Measurements from ENCODE around the gene RNF213.
A peak's percentile ranks its signal among the peaks of the same experiment; 100 is the strongest.
"Not testable (repeated sequence)": the region's sequence is repeated elsewhere in the genome, so short reads cannot be mapped to it uniquely, and the experiment has no call there.

RNF213 gene

DNA sequence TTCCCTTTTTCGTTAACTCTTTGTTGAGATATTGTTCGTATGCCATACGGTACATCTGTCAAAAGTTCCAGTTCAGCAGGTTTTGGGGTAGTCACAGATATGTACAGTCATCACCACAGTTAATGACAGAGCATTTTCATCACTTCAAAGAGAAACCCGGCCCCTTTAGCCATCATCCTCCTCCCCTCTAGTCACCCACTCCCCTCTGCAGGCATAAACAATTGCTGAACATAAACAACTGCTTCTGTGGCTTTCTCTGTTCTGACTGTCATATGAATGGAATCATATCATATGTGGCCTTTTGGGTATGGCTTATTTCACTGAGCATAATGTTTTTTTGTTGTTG lies 59.3 kb downstream of the RNF213 start:
- no peak overlapping the region for H3K4me3 ChIP-seq (ENCODE audit: low read depth, low read length)
- DNase-seq (ENCODE audit: low read depth) = no peak
- TF ChIP-seq, protein P1, sequence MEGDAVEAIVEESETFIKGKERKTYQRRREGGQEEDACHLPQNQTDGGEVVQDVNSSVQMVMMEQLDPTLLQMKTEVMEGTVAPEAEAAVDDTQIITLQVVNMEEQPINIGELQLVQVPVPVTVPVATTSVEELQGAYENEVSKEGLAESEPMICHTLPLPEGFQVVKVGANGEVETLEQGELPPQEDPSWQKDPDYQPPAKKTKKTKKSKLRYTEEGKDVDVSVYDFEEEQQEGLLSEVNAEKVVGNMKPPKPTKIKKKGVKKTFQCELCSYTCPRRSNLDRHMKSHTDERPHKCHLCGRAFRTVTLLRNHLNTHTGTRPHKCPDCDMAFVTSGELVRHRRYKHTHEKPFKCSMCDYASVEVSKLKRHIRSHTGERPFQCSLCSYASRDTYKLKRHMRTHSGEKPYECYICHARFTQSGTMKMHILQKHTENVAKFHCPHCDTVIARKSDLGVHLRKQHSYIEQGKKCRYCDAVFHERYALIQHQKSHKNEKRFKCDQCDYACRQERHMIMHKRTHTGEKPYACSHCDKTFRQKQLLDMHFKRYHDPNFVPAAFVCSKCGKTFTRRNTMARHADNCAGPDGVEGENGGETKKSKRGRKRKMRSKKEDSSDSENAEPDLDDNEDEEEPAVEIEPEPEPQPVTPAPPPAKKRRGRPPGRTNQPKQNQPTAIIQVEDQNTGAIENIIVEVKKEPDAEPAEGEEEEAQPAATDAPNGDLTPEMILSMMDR (conservative IDR thresholded peaks at IDR 0.05; ENCODE audit: low read depth, low read length) = no peak

DNA sequence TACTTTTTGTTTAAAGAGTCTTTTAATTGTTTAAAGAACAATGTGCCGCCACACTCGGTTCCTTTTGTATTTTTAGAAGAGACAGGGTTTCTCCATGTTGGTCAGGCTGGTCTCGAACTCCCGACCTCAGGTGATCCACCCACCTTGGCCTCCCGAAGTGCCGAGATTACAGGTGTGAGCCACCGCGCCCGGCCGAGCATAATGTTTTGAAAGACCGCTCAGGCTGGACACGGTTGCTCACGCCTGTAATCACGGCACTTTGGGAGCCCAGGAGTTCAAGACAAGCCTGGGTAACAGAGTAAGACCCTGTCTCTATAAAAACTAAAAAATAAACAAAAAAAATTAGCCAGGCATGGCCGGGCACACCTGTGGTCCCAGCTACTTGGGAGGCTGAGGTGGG lies 59.8 kb downstream of the RNF213 start:
- no peak overlapping the region for H3K4me3 ChIP-seq (ENCODE audit: low read depth, low read length)
- TF ChIP-seq, protein P1 (conservative IDR thresholded peaks at IDR 0.05; ENCODE audit: low read depth, low read length) = no peak
- no peak for DNase-seq (ENCODE audit: low read depth)

DNA sequence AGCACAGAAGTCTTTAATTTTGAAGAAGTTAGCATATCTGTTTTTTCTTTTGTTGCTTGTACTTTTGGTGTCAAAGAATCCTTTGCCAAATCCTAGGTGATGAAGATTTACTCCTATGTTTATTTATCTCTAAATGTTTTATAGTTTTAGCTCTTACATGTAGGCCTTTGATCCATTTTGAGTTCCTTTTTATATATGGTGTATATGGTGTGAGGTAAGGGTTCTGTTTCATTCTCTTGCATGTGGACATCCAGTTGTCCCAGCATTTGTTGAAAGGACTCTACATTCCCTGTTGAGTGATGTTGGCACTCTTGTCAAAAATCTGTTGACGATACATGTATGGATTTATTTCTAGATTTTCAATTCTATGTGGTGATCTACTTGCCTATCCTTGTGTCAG lies 62.2 kb downstream of the RNF213 start:
- TF ChIP-seq, protein P1 (conservative IDR thresholded peaks at IDR 0.05; ENCODE audit: low read depth, low read length) = no peak
- no peak overlapping the region for H3K4me3 ChIP-seq (ENCODE audit: low read depth, low read length)
- no peak for DNase-seq (ENCODE audit: low read depth)

DNA sequence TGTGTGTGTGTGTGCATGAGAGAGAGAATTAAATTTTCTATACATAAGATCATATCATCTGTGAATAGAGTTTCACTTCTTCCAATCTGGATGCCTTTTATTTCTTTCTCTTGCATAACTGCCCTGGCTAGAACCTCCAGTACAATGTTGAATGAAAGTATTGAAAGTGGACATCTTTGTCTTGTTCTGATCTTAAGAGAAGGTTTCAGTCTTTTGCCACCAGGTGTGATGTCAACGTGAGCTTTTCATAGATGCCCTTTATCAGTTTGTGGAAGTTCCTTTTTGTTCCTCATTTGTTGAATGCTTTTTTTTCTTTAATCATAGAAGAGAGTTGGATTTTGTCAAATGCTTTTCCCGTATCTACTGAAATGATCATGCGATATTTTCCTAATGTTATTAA lies 63.3 kb downstream of the RNF213 start:
- DNase-seq (ENCODE audit: low read depth) = no peak
- TF ChIP-seq, protein P1 (conservative IDR thresholded peaks at IDR 0.05; ENCODE audit: low read depth, low read length) = no peak

DNA sequence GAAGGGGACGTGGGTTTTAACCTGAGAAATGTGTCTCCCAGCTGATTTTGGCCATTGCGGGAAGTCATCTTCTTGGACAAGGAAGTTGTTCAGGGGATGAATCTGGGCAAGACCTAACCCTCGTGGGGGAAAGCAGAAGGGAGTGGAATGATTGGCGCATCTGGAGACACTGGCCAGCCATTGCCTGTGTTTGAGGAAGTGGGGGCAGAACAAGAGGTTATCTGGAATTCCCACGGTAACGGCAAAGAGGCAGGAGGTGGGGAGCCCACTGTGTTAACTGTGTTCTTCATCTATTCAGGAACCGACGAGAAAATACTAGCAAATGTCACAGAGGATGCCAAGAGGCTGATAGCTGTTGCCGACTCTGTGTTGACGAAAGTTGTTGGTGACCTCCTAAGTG lies 66.9 kb downstream of the RNF213 start:
- TF ChIP-seq, protein P1 (conservative IDR thresholded peaks at IDR 0.05; ENCODE audit: low read depth, low read length) = no peak
- H3K4me3 ChIP-seq (ENCODE audit: low read depth, low read length) = no peak overlapping the region
- no peak for DNase-seq (ENCODE audit: low read depth)

More for the DNA sequence above, 63.3 kb downstream of the RNF213 start:
- no peak overlapping the region for H3K4me3 ChIP-seq (ENCODE audit: low read depth, low read length)

DNA sequence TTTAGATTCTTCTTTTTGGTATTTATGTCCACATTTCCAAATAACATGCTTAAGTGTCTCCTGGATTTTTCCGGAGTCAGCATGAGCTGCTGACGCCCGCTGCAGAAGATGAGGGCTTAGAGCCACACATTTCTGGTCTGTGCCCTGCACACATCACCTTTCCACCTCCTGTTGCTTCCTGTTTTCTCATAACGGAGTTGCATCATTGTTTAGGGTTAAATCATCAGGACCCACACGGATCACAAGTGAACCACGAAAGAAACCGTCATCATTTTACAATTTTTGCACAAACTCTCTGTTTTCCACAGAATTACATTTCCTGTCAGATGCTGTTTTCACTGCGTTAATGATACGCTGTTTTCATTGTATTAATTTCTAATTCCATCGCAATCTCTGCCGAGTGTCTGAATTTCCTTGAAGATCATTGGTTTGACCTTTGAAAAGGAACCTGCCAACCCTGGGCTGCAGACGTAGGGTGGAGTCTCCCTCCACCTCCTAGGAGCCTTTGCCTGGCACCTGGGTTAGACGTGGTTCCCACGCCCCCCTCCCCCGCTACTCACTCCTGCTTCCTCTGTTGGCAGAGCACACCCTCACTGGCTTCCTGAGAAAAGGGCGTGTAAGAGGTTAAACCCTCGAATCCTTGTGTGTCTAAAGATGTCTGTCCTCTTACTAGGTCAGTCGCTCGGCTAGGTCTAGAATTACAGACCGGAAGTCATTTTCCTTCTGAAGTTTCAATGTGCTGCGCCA lies 68.2 kb downstream of the RNF213 start:
- TF ChIP-seq, protein P1 (conservative IDR thresholded peaks at IDR 0.05; ENCODE audit: low read depth, low read length) = no peak
- DNase-seq (ENCODE audit: low read depth) = peak; percentile 19

DNA sequence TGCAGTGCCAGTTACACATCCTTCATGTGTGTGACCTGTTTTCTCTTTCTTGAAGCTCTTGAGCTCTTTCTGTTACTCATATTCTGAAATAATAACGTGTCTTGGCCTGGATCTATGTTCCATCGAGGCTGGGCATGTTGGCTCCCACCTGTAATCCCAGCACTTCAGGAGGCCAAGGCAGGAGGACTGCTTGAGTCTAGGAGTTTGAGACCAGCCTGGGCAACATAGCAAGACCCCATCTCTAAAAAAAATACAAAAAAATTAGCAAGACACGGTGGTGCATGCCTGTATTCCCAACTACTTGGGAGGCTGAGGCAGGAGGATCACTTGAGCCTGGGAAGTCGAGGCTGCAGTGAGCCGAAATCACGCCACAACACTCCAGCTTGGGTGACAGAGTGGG lies 68.8 kb downstream of the RNF213 start:
- not testable (repeated sequence) for DNase-seq (ENCODE audit: low read depth); H3K4me3 ChIP-seq (ENCODE audit: low read depth, low read length)

More for the DNA sequence above, 68.2 kb downstream of the RNF213 start:
- no peak overlapping the region for H3K4me3 ChIP-seq (ENCODE audit: low read depth, low read length)
